Coronary artery (tissue), 2 donors: ENCODE results near the gene POLR1A.

ENCODE experiments used
- DNase-seq: peaks from one replicate; pipeline ENCODE4 v3.0.0-alpha.2; 2017; ENCODE audit warnings: low spot score
- H3K27ac ChIP-seq, 2 donors: fragments of 200-600 bp; sonication (generic); one replicate each; pipeline ENCODE4 v1.5.1; 2016 to 2019
- H3K4me3 ChIP-seq: fragments of 200-600 bp; sonication (generic); 2 replicates; pipeline ENCODE4 v1.5.1; 2016; ENCODE audit warnings: mild to moderate bottlenecking, moderate library complexity
- CTCF ChIP-seq: fragments of 200-600 bp; sonication (generic); IDR thresholded peaks from one replicate; pipeline ENCODE4 v1.5.1; 2019; ENCODE audit warnings: antibody characterized with exemption

The POLR1A gene

GRCh38 chr2:86027196-86027921 is 78.3 kb downstream of the POLR1A start:
- DNase-seq = no peak
- Histone ChIP-seq H3K27ac (peak overlapping the region in 1 of 2 donors; percentile 67), H3K4me3 (no peak overlapping the region)
- TF ChIP-seq CTCF = no peak

GRCh38 chr2:86026744-86027065 is 79.0 kb downstream of the POLR1A start:
- no peak overlapping the region for H3K4me3 ChIP-seq
- no peak for TF ChIP-seq CTCF
- H3K27ac ChIP-seq = peak overlapping the region in 1 of 2 donors; percentile 67
- peak; percentile 67 for DNase-seq

- TF ChIP-seq CTCF = no peak
- peak overlapping the region in 1 of 2 donors; percentile 67 for H3K27ac ChIP-seq
- DNase-seq = peak; percentile 56
- no peak overlapping the region for H3K4me3 ChIP-seq
These were observed 79.5 kb downstream of the POLR1A start for GRCh38 chr2:86025976-86026743.

- Histone ChIP-seq H3K27ac (peak overlapping the region in 1 of 2 donors; percentile 55), H3K4me3 (no peak overlapping the region)
- DNase-seq = no peak
- TF ChIP-seq CTCF = no peak
These were observed 80.4 kb downstream of the POLR1A start for GRCh38 chr2:86025229-86025820.

- no peak overlapping the region for H3K27ac ChIP-seq
- no peak overlapping the region for H3K4me3 ChIP-seq
- DNase-seq = no peak
- TF ChIP-seq CTCF = no peak
These were observed 82.3 kb downstream of the POLR1A start for GRCh38 chr2:86023366-86023712.

- TF ChIP-seq CTCF = no peak
- peak; percentile 50 for DNase-seq
- Histone ChIP-seq H3K27ac (no peak overlapping the region), H3K4me3 (no peak overlapping the region)
These were observed 82.9 kb downstream of the POLR1A start for GRCh38 chr2:86022661-86023365.
